ENCODE results near the gene UNC5CL.

DNA sequence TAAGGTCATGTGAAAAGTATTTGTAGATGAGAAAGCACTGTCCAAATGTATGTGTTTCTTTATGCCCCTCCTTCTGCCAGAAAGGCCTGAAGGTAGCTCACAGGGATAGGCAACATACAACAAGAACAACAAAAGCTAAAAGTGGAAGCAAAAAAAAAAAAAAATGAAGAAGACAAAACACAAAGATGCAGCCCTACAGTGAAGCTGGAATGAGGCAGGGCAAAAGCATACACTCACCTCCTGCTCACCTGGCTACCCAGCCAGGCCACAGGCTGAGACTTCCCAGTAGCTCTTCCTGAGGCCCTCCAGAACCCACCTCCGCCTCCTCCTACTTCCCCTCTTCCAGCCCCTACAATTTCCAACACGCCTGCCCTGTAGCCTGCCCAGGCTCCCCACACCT is 2.4 kb downstream of the UNC5CL start:
- TF ChIP-seq, protein P1, sequence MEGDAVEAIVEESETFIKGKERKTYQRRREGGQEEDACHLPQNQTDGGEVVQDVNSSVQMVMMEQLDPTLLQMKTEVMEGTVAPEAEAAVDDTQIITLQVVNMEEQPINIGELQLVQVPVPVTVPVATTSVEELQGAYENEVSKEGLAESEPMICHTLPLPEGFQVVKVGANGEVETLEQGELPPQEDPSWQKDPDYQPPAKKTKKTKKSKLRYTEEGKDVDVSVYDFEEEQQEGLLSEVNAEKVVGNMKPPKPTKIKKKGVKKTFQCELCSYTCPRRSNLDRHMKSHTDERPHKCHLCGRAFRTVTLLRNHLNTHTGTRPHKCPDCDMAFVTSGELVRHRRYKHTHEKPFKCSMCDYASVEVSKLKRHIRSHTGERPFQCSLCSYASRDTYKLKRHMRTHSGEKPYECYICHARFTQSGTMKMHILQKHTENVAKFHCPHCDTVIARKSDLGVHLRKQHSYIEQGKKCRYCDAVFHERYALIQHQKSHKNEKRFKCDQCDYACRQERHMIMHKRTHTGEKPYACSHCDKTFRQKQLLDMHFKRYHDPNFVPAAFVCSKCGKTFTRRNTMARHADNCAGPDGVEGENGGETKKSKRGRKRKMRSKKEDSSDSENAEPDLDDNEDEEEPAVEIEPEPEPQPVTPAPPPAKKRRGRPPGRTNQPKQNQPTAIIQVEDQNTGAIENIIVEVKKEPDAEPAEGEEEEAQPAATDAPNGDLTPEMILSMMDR (conservative IDR thresholded peaks at IDR 0.05; ENCODE audit: low read depth, low read length), result no peak
- no peak for TF ChIP-seq EZH2 (IDR thresholded peaks at IDR 0.05; ENCODE audit: borderline replicate concordance, low read depth, low read length, poor library complexity, severe bottlenecking)
